GM12801 (cell line): ENCODE results near the gene TM4SF5.

ENCODE experiments used
- TF ChIP-seq, protein P1 (sequence below): IDR thresholded peaks from one replicate; pipeline ENCODE4 v1.5.1; 2011; ENCODE audit warnings: control low read depth; ENCODE audit not compliant: insufficient read length; ENCODE audit errors: extremely low read depth

TM4SF5 gene

DNA sequence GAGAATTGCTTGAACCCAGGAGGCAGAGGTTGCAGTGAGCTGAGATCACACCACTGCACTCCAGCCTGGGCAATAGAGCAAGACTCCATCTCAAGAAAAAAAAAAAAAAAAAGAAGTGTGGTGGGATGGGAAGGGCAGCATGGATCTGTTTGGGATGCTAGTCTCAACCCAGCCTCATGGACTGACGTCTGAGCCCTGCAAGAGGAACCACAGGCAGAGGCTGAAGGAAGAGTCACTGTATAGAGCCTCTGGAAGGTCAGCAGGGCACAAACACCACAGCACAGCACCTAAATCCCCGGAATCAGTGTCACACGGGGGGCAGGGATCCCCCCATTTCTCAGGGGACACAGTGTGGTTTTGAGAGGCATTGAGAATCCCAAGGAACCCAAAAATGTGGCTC lies 21.1 kb upstream of the TM4SF5 start:
- TF ChIP-seq, protein P1, sequence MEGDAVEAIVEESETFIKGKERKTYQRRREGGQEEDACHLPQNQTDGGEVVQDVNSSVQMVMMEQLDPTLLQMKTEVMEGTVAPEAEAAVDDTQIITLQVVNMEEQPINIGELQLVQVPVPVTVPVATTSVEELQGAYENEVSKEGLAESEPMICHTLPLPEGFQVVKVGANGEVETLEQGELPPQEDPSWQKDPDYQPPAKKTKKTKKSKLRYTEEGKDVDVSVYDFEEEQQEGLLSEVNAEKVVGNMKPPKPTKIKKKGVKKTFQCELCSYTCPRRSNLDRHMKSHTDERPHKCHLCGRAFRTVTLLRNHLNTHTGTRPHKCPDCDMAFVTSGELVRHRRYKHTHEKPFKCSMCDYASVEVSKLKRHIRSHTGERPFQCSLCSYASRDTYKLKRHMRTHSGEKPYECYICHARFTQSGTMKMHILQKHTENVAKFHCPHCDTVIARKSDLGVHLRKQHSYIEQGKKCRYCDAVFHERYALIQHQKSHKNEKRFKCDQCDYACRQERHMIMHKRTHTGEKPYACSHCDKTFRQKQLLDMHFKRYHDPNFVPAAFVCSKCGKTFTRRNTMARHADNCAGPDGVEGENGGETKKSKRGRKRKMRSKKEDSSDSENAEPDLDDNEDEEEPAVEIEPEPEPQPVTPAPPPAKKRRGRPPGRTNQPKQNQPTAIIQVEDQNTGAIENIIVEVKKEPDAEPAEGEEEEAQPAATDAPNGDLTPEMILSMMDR, result no peak

DNA sequence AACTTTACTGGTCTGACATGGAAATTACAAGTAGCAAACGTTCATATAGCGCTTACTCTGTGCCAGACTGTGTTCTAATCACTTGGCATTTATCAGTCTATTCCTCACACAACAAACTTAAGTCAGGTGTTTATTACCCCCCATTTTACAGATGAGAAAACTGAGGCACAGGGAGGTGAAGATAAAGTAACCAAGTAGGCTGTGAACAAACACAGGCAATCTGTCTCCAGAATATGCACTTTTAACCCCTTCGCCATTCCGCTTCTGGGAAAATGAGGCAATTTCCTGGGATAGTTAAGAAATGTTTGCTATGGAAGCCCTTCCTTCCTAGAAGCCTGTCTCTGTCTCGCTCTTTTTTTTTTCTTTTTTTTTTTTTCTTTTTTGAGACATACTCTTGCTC lies 19.8 kb upstream of the TM4SF5 start:
- TF ChIP-seq, protein P1, result no peak

DNA sequence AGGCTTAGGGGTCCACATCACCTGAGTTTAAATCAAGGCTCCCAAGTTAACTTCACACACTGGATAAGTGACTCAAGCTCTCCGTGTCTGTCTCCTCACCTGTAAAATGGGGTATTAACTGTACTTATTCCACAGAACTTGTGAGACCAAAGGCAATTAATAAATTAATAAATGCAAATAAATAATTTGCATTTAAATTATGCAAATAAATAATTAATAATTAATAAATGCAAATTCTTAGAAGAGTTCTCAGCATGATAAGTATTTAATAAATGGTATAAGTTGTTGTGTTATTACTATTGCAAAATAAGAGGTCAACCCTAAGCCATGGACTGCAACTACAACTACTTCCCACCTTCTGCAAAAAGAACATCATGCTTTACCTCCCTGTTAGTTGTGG lies 18.3 kb upstream of the TM4SF5 start:
- TF ChIP-seq, protein P1, result no peak

DNA sequence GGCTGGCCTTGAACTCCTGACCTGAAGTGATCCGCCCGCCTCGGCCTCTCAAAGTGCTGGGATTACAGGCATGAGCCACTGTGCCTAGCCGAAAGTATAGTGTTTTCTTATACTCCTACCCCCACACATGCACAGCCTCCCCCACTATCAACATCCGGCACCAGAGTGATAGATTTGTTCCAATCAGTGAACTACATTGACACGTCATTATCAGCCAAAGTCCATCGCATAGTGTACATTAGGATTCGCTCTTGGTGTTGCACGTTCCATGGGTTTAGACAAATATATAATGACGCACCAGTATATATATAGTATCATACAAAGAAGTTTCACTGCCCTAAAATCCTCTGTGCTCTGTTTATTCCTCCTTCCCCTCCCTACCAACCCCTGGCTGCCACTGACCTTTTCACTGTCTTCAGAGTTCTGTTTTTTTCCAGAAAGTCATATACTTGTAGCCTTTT lies 11.9 kb upstream of the TM4SF5 start:
- TF ChIP-seq, protein P1, result no peak

DNA sequence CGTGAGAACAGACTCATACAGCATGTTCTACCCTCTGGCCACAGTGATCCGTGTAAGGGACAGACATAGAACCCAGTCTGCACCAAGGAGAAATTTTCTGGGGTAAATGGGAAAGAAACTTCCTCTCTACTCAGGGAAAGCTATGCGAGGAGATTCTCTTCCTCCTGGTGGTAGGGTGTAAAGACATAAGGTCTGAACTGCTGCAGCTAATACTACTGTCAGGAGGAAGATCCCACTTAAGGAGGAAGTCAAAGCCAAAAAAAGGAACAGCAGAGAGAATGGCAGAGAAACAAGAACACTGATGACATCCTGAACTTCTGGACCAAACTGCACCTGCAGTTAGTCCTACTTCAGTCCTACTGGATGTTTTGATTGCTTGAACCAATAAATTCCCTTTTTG lies 7.1 kb upstream of the TM4SF5 start:
- TF ChIP-seq, protein P1, result no peak

DNA sequence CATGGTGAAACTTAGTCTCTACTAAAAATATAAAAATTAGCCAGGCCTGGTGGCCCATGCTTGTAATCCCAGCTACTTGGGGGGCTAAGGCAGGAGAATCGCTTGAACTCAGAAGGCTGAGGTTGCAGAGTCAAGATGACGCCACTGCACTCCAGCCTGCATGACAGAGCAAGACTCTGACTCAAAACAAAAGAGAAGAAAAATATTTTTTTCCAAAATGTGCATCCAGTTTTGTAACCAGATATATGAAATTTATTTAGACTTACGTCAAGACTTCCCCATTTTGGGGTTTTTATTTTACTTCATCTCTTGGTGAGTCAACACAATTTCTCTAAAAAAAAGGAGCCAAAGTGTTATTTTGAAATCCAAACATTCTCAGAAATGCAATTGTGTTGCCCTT lies 5.5 kb upstream of the TM4SF5 start:
- TF ChIP-seq, protein P1, result no peak

DNA sequence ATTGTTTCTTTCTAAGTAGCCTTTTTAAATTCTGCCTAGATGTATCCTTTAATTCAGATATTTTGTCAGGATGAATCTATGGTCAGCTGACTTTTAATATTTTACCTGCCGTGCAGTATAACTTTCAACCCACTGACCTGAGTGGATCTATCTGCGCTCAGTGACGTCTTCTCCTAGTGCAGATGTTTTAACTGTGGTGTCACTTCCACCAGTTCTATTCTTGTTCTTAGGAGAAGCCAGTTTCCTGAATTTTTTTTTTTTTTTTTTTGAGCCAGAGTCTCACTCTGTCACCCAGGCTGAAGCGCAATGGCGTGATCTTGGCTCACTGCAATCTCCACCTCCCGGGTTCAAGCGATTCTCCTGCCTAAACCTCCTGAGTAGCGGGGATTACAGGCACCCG lies 5.0 kb upstream of the TM4SF5 start:
- TF ChIP-seq, protein P1, result no peak

DNA sequence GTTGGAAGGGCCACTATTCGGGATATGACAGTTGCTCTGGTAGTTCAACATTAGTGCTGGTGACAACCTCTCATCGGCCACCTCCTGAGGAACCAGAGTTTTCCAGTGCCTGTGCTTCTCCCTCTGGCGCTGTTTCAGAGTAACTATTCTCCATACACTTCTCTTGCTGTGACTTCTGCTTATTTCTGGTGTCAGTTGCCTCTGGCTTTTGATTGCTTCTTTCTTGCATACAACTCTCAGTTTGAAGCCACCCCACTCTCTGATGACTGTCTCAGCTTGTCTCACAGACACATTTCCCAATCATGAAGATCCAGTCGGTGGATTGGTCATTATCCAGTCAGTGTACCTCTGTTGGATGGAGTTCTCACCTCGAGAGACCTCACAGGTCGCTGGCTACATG lies 3.4 kb upstream of the TM4SF5 start:
- TF ChIP-seq, protein P1, result no peak
